Measurements from ENCODE around the gene SLC2A8. TPM values are rescaled to one million over a fixed set of nuclear protein-coding genes. Genes with fewer than 3 reads are reported as not detected.

The SLC2A8 gene
- total RNA-seq, 1 experiment from 2014 or later, result 29.0 TPM

GRCh38 chr9:127417131-127418036 is 20.4 kb downstream of the SLC2A8 start:
- H3K4me2 ChIP-seq (ENCODE audit: low read length), result peak overlapping the region; percentile 64
- no peaks in the 10 kb centered on the region for H3K27me3 ChIP-seq (ENCODE audit: low read length)
- DNase-seq (peak; percentile 97), ATAC-seq (peak; percentile 79)
- peak overlapping the region; percentile 37; the same call in 1 of the 2 replicates for H3K9ac ChIP-seq (ENCODE audit: low read length)
- no peaks in the 10 kb centered on the region for H3K9me3 ChIP-seq (ENCODE audit: low read length)
- H3K27ac ChIP-seq (ENCODE audit: low read length), result peak overlapping the region; percentile 87
- no peak for TF ChIP-seq EZH2 (IDR thresholded peaks at IDR 0.05; ENCODE audit: low read length, unreplicated experiment)
- no peak for TF ChIP-seq CTCF (conservative IDR thresholded peaks at IDR 0.05; ENCODE audit: low read depth, low read length)
- no peak for TF ChIP-seq EZH2phosphoT487 (IDR thresholded peaks at IDR 0.05; ENCODE audit: borderline replicate concordance, low read length)
- peaks cover 4% of the 10 kb centered on the region for H3F3A ChIP-seq (ENCODE audit: low read length, unreplicated experiment)
- BruUV-seq (replicated peaks), result no TSS peak
- no peaks in the 10 kb centered on the region for H4K20me1 ChIP-seq (ENCODE audit: low read length)
- peak overlapping the region; percentile 24; the same call in 1 of the 2 replicates for H3K4me3 ChIP-seq (ENCODE audit: low read length)
- intact Hi-C loops (cut with micrococcal nuclease), result no loop called here
- H3K9me2 ChIP-seq (replicated peaks; ENCODE audit: low read length), result no peaks in the 10 kb centered on the region
- H3K79me2 ChIP-seq (ENCODE audit: low read length), result peaks cover 7% of the 10 kb centered on the region; the same call in 1 of the 2 replicates
- no peak overlapping the region for H2AFZ ChIP-seq (ENCODE audit: low read length)
- H3K36me3 ChIP-seq (ENCODE audit: low read depth, low read length), result no peaks in the 10 kb centered on the region
- CTCF ChIA-PET, result no interaction called here
- POLR2A ChIA-PET (ENCODE audit: unreplicated experiment), result no interaction called here
- peaks cover 48% of the 10 kb centered on the region for H3K4me1 ChIP-seq (ENCODE audit: insufficient read depth, low read length)

- Histone ChIP-seq H3K27me3 (ENCODE audit: low read length) (no peaks in the 10 kb centered on the region), H3F3A (ENCODE audit: low read length, unreplicated experiment) (peaks cover 4% of the 10 kb centered on the region), H4K20me1 (ENCODE audit: low read length) (no peaks in the 10 kb centered on the region), H3K9me3 (ENCODE audit: low read length) (no peaks in the 10 kb centered on the region), H3K4me2 (ENCODE audit: low read length) (peak overlapping the region; percentile 56), H3K4me3 (ENCODE audit: low read length) (peak overlapping the region; percentile 24; the same call in 1 of the 2 replicates), H3K27ac (ENCODE audit: low read length) (peak overlapping the region; percentile 87), H3K9ac (ENCODE audit: low read length) (0 out of 2 replicates have a peak overlapping the region, but pooled peaks have one; percentile 37), H3K36me3 (ENCODE audit: low read depth, low read length) (no peaks in the 10 kb centered on the region), H3K79me2 (ENCODE audit: low read length) (peaks cover 14% of the 10 kb centered on the region), H3K4me1 (ENCODE audit: insufficient read depth, low read length) (peaks cover 52% of the 10 kb centered on the region), H2AFZ (ENCODE audit: low read length) (no peak overlapping the region), H3K9me2 (replicated peaks; ENCODE audit: low read length) (no peaks in the 10 kb centered on the region)
- intact Hi-C loops (cut with micrococcal nuclease), result no loop called here
- ChIA-PET CTCF (no interaction called here), POLR2A (ENCODE audit: unreplicated experiment) (no interaction called here)
- ATAC-seq (no peak), DNase-seq (peak; percentile 14)
- peak; percentile 41 for TF ChIP-seq CTCF (conservative IDR thresholded peaks at IDR 0.05; ENCODE audit: low read depth, low read length)
- TF ChIP-seq EZH2phosphoT487 (IDR thresholded peaks at IDR 0.05; ENCODE audit: borderline replicate concordance, low read length), result no peak
- TF ChIP-seq EZH2 (IDR thresholded peaks at IDR 0.05; ENCODE audit: low read length, unreplicated experiment), result no peak
- no TSS peak for BruUV-seq (replicated peaks)
Measured at GRCh38 chr9:127418037-127418471, 21.1 kb downstream of the SLC2A8 start.

- no peak overlapping the region for H3K9ac ChIP-seq (ENCODE audit: low read length)
- TF ChIP-seq EZH2 (IDR thresholded peaks at IDR 0.05; ENCODE audit: low read length, unreplicated experiment), result no peak
- TF ChIP-seq CTCF (conservative IDR thresholded peaks at IDR 0.05; ENCODE audit: low read depth, low read length), result no peak
- TF ChIP-seq EZH2phosphoT487 (IDR thresholded peaks at IDR 0.05; ENCODE audit: borderline replicate concordance, low read length), result no peak
- no TSS peak for BruUV-seq (replicated peaks)
- ChIA-PET CTCF (no interaction called here), POLR2A (ENCODE audit: unreplicated experiment) (no interaction called here)
- intact Hi-C loops (cut with micrococcal nuclease), result no loop called here
- H3F3A ChIP-seq (ENCODE audit: low read length, unreplicated experiment), result peaks cover 4% of the 10 kb centered on the region
- H3K36me3 ChIP-seq (ENCODE audit: low read depth, low read length), result no peaks in the 10 kb centered on the region
- H3K4me2 ChIP-seq (ENCODE audit: low read length), result no peak overlapping the region
- no peaks in the 10 kb centered on the region for H3K9me3 ChIP-seq (ENCODE audit: low read length)
- H3K9me2 ChIP-seq (replicated peaks; ENCODE audit: low read length), result no peaks in the 10 kb centered on the region
- peaks cover 23% of the 10 kb centered on the region for H3K79me2 ChIP-seq (ENCODE audit: low read length)
- ATAC-seq (no peak), DNase-seq (no peak)
- no peaks in the 10 kb centered on the region for H3K27me3 ChIP-seq (ENCODE audit: low read length)
- no peaks in the 10 kb centered on the region for H4K20me1 ChIP-seq (ENCODE audit: low read length)
- H2AFZ ChIP-seq (ENCODE audit: low read length), result no peak overlapping the region
- no peak overlapping the region for H3K27ac ChIP-seq (ENCODE audit: low read length)
- H3K4me3 ChIP-seq (ENCODE audit: low read length), result no peak overlapping the region
- H3K4me1 ChIP-seq (ENCODE audit: insufficient read depth, low read length), result peaks cover 46% of the 10 kb centered on the region
Measured at GRCh38 chr9:127419348-127419747, 22.4 kb downstream of the SLC2A8 start.

All from PC-3 (cell line).